NCI-H2196 (cell line): Measurements from ENCODE around the gene ATXN10.
"Not testable (repeated sequence)": the region's sequence is repeated elsewhere in the genome, so short reads cannot be mapped to it uniquely, and the experiment has no call there.

Experiments
- DNase-seq: peaks from one replicate; lab custom pipeline; 2025; ENCODE audit not compliant: unreplicated experiment; lab: John Stamatoyannopoulos, UW

The ATXN10 gene

DNA sequence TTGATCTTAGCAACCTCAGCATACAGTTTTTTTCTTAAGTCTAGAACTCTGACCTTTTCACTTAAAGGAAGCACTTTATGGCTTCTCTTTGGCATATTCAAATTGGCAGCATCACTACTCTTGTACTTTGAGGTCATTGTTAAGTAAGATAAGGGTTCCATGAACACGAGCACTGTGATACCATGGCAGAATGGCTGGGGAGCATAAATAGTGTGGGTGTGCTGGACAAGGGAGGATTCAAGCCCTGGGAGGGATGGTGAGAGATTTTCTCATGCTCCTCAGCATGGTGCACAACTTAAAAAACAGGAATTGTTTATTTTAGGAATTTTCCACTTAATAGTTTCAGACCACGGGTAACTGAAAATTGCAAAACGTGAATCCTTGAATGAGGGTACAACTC is 111.4 kb downstream of the ATXN10 start:
- DNase-seq = no peak

DNA sequence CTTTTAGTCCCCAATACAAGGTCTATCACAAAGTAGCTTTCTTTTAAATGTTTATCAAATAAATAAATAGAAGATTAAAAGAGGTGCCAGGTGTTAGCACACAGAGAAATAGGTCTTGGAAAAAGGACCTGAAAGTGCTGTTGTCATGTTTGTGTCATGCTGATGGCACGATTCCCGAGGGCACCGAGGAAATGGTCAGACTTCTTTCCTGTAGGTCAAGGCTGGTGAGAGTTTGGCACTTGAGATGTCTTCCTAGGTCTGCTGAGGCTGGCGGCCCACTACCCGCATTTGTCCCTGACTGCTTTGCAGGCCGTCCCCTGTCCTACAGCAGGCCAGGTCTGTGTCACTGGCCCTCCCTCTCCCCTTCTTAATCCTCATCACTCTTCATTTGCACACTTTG is 112.1 kb downstream of the ATXN10 start:
- no peak for DNase-seq

DNA sequence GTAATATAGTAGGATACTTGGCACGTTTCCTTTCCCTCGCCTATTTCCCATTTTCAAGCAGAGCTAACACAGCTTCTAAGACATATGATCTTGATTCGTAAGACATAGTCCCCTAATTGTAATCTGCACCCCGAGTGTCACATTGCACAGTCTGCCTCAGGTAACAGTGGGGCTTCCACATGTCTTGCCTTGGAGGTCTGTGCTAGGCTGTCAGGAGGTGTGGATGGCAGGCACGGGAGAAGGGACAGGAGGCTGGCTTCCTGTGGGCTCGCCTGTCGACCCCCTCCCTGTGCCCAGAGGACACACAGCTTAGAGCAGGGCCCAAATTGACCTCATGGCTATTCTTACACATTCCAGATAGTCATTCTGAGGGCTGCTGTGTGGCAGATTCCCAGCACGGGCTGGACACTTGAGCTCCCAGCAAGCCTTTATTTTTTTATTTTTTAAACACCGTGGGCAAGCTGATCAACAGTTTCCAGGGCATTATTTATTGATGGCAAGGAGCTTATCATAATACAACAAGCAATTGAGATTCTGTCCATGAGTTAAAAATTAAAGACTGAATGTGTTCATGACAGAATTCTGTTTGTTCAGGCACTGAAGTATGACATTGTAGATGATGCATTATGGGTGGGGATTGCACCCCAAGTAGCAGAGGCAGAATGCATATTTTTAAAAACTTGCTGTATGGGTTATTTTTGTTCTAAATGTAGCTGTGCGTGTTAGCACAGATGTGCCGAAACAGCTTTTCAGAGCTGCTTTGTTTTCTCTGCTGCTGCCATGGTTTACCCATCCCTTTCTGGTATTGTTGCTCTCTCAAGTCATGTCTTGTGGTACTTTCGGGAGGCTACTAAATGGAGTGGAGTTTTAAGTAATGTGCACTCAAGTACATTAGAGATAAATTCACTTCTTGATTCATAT is 113.0 kb downstream of the ATXN10 start:
- no peak for DNase-seq

DNA sequence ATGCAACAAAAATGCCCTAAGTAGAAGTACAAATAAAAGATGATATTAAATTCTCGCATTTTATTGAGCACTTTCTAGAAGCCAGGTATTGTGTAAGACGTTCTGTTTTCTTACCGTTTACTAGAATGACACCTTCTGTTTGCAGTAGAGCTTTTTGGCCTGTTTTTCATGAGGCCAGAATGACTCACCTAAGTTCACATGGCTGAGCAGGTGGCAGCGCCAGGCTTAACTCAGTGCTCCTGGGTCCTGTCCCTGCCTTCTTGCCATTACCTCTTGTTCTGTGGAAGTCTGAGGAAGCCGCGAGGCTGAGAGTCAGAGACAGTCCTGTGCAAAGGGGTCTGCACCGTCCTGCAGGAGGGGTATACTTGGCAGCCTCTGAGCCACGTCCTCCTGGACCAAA is 113.8 kb downstream of the ATXN10 start:
- peak; percentile 24 for DNase-seq

DNA sequence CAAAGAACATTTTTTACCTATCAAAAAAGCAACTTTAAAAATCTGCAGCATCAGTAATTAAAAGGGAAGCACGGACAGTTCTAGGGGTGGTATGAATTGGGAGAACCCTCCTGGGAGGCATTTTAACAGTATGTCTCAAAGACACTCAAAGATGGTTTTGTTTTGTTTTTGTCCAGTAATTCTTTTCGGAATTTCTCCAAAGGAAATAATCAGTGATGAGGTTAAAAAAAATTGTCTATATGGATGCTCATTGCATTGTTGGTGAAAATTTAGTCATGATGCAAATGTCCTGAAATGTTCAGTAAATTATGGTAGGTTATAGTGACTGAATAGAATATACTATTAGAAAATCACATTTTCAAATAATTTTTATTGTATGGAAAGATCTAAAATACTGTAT is 115.1 kb downstream of the ATXN10 start:
- DNase-seq = no peak

DNA sequence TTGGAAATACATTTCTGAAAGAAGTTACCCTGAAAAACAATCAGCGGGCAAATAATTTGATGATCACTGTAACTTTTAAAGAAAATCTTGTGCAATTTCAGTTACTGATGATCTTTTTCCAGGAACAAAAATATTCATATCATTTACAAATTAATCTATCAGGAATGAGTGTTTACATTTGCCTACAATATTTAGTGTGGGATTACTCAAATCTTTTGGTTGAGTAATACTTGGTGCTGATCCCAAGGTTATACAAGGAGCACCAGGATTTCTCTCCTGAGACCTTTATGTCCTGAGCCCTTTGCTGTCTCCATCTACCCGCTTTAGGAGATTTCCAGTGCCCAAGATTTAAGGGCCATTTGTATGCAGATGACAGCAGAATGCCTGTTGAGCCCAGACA is 116.1 kb downstream of the ATXN10 start:
- no peak for DNase-seq

DNA sequence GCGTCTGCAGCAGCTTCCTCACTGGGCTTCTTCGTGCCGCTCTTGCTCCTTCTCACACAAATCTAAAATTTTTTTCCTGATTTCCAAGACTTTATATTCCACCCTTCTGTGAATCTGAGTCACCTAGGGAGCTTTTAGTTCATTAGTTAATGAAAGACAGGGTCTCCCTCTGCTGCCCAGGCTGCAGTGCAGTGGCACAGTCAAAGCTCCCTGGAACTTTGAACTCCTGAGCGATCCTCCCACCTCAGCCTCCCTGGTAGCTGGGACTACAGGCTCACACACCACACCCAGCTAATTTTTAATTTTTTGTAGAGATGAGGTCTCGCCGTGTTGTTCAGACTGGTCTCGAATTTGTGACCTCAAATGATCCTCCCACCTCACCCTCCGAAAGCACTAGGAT is 116.9 kb downstream of the ATXN10 start:
- no peak for DNase-seq

DNA sequence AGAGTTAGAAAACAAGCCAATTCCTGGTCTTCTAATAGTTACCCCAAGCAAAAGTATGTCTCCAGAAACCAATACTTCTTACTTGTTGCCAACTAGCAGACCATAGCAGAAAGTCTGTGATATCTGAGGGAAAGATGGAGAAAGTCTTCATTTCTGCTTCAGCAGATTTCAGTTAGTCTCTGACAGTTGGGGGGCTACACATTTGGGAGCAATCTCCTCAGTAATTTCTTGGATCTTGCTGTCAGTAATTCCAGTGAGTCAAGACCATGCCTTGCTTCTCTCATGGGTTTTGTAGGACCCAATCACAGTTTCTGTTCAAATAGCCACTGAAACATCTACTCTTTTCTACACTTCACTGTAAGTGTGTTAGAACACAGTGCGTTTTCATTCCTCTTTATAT is 118.8 kb downstream of the ATXN10 start:
- no peak for DNase-seq

DNA sequence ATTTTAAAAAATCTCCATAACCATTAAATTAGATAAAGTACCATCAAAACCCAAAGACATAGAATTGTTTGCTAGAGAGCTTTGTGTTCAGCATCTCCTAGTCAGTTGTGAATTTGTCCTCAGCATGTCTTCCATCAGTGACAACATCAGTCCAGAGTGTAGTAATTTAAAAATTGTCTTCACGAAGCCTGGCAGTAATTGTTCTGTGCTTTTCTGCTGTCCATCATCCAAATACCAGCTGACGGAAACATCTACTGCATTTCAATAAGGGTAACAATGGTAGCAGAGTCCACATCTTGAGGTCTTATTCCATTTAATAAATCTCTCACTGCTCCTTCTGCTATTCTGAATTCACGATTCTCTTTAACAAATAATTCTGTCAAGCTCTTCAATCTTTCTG is 121.5 kb downstream of the ATXN10 start:
- DNase-seq = no peak

DNA sequence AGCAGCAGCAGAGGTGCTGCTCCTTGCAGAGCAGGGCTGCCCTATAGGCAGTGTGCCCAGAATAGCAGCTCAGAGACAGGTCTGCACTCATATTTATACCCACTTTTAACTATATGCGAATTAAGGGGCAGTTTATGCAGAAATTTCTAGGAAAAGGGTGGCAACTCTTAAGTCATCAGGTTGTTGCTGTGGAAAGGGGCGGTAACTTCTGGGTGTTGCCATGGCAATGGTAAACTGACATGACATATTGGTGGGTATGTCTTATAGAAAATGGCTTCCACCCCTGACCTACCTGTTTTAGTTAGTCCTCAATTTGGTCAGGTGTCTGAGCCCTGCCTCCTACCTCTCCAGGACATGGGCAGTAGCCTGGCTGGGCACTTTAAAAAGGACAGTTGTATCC is 122.3 kb downstream of the ATXN10 start:
- DNase-seq = no peak

DNA sequence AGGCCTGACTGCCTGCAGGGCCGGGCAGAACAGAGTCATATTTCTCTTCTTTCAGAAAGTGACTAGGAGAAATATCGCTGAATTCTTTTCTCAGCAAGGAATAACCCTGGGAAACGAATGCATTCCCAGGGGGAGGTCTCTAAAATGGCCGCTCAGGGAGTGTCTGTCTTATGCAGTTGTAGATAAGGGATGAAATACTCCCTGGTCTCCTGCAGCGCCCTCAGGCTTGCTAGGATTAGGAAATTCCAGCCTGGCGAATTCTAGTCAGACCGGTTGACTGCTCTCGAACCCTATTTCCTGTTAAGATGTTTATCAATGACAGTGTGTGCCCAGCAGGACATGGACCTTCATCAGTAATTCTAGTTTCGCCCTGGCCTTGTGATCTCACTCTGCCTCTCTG is 124.4 kb downstream of the ATXN10 start:
- DNase-seq = not testable (repeated sequence)

DNA sequence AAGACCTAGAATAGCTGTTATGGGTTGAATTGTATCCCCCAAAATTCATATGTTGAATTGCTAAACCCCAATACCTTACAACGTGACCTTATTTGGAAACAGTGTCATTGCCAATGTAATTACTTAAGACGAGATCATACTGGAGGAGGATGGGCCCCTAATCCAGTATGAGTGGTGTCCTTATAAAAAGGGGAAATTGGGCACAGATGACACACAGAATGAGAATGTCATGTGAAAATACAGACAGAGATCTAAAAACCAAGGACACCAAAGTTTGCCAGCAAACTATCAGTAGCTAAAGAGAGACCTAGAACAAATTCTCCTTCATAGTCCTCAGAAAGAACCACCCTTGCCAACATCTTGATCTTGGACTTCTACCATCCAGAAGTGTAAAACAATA is 127.7 kb downstream of the ATXN10 start:
- no peak for DNase-seq

DNA sequence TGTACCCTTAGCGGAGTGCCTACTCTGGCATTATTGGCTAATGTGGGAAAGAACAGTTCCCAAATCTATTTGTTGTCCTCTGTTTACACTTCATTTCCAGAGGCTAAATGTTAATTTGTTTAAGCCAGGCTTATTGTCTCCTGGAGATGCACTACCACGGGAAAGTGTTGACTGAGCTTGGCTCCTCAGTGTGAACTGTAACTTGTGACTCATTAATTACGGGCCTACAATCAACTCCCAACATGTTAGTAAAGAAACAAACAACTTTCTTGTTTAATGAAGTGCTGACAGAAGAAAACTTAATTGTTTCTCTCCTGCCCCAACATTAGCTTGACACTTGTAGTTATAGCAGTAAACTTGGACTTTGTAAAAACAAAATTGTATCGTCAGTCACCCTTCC is 130.4 kb downstream of the ATXN10 start:
- DNase-seq = no peak

DNA sequence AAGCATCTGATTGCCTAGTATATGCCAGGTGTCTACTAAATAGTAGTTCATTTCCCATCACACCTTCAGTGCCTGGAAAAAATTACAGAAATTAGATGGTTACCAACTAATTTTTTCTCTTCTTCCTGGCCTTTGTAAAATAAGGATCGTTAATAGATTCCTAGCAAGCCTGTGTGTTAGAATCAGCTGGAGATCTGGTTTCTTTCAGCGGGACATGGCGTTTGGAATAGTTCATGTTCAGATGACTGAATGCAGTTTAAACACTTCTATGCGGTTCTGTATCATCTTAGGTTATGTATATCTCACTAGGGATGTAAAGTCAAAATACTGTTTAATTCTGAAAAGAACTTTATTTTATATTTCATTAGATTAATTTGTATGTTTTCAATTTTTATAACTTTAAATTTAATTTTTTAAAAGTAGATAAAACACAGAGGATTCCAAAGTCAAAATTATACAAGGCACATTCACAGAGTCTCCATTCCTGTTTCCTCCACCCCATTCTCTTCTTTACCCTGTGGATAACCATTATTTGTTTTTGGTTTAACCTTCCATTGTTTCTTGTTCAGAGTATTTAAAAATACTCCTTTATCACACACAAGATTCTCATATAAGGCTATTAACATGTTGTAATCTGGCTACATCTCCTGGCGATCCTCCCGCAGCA is 132.8 kb downstream of the ATXN10 start:
- no peak for DNase-seq

DNA sequence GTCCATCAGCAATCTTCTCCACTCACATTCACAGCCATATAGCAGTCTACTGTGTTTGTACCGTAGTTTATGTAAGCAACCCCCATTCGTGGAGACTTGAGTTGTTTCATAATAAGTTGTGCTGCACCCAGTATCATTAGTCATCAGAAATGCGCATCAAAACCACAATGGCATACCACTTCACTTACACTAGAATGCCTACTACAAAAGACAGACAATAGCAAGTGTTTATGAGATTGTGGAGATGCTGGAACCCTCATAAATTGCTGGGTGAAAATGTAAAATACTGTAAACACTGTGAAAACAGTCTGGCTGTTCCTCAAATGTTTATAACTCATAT is 133.3 kb downstream of the ATXN10 start:
- no peak for DNase-seq

DNA sequence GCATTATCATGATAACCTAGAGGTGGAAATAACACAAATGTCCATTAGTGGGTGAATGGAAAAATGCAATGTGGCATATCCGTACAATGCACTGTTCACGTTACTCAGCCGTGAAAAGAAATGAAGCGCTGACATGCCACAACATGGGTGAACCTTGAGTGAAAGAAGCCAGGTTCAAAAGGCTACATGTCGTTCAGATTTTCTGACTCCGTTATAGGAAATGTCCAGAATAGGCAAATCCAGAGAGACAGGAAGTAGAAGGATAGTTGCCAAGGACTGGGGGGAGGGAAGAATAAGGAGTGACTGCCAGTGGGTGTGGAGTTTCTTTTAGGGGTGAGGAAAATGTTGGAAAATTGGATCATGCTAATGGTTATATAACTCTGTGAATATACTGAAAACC is 133.8 kb downstream of the ATXN10 start:
- no peak for DNase-seq

DNA sequence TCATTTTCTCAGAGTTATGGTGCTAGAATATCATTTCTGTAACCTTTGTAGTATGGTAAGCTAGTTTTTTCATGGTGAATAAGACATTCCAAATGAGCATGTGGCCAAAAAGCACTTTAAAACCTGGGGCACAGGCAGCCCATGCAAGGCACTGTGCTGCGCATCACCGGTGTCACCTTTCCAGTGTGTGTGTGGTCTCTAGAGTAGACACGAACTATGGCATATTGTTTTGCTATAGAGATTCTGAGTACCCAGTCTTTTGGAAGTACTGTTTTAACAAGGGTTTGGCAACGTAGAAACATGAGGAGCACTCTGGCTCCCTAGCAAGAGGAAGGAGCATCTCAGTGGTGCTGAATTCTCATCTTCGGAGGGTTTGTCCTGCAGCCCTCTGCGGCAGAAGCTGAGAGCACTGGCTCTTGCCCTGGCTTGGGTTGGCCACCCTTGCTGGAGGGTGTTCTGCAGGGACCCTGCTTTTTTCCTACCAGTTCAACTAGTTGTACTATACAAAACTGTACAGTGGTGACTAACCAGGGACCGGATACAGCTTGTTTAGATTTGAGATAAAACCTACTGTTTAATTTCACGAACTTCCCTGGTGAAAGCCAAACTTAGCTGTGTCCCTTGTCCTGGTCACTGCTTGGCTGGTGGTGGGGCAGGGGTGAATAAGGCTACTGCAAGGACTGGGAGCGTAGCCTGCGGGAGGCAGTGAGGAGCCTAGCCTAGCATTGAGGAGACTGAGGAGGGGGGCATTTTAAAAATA is 135.7 kb downstream of the ATXN10 start:
- DNase-seq = no peak

DNA sequence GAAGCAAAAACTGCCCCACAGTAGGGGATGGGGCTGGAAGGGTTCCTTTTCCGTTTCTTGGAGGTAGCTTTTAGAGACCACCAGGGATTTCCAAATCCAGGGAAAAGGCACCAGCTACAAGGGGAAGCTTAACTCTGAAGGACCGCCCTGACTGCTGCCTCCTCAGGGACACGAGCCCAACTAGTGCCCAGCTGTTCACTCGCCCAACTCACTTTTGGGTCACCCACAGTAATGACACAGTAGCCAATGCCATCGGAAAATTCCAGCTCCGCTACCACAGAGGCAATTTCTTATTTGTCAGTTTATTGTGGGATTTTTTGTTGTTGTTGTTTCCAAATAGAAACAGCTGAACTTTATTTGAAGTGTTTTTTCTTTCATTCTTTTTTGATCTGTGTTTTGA is 141.3 kb downstream of the ATXN10 start:
- DNase-seq = no peak

DNA sequence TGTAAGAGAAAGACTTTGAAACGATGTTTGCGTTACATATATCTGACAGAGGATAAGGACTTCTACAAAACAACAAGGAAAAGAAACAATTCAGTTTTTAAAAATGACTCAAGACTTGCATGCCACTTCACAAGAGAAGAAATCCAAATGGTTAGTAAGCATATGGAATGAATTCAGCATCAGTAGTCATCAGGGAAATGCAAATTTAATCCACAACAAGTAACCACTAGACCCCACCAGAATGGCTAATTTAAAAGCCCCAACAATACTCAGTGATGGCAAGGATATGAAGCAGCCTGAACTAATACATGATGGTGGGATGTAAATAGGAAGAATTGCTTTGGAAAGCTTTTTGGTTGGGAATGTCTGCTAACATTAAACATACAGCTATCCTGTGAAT is 142.6 kb downstream of the ATXN10 start:
- DNase-seq = no peak

DNA sequence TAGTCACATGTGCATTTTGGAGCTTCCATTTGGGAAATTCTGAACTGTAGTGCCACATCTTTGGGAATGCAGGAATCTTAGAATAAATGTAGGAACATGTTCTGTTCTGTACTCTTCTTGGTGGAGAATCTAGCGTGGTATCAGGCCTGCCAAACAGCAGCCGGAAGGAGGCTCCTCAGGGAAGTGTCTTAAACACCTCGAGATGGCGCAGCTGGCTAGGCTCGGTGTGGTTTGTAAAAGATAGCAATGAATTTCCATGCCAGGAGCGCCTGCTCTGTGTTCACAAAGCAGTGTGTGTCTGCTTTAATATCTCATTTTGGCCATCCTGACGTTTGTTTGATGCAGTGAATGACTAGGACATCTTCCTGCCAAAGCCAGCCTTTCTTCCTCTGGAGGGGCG is 145.1 kb downstream of the ATXN10 start:
- DNase-seq = no peak

DNA sequence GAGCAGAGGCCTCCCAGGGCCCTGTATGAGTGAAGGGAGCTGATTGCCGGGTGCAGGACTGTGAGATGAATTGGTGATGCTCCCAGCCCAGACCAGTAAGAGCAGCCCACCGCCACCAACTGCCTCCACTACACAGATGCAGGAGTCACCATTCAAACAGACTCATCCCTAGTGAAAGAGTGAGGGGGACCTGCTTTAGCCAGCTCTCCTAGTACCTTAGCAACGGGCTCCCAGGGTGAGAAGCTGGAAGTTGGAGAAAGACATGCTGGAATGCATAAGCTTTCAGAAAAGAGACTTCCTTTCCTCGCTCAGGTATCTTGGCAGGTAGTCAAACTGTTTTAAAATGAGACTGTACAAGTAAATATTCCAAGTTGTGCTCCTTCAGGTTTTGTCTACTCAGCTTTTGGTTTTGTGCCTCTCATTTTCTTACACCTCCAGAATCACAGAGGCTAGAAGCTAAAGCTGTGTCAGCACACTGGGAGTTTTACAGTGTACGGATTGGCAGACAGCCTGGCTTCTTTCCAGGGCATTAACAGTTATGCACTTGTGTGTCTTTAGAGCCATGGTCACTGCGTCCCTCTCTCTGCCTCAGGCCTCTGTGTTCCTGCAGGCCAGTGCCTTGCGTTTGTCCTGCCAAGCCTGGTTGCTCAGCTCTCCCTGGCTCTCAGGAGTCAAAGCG is 146.2 kb downstream of the ATXN10 start:
- DNase-seq = peak; percentile 44
